Stimulated activated CD8-positive, alpha-beta memory T cell treated with anti-CD3 and anti-CD28 coated beads, Interleukin-7, amount 100 ng/mL, for 24 hours (primary cell): ENCODE results near the gene RELT.

Source experiments
- DNase-seq: peaks from one replicate; pipeline ENCODE4 v3.0.0-alpha.2; 2020; ENCODE audit warnings: low read depth

RELT gene

GRCh38 chr11:73376160-73376802 lies at the start of gene RELT:
TSS of gene RELT (plus strand) at chr11:73376399. CDS start at chr11:73389137, 12,738 bp downstream.
- DNase-seq: peak; percentile 93

- no peak for DNase-seq
These were observed 49.0 kb upstream of the RELT start for GRCh38 chr11:73326929-73327811.

GRCh38 chr11:73327812-73328364 lies 48.3 kb upstream of the RELT start:
- no peak for DNase-seq

GRCh38 chr11:73330569-73331093 lies 45.6 kb upstream of the RELT start:
- no peak for DNase-seq

GRCh38 chr11:73331138-73331916 lies 44.9 kb upstream of the RELT start:
- no peak for DNase-seq

- DNase-seq: no peak
These were observed 43.0 kb upstream of the RELT start for GRCh38 chr11:73333173-73333572.

- DNase-seq: no peak
These were observed 42.4 kb upstream of the RELT start for GRCh38 chr11:73333640-73334383.

GRCh38 chr11:73334384-73335203 lies 41.6 kb upstream of the RELT start:
- no peak for DNase-seq

GRCh38 chr11:73335204-73335923 lies 40.8 kb upstream of the RELT start:
- peak; percentile 77 for DNase-seq

- DNase-seq: no peak
These were observed 38.4 kb upstream of the RELT start for GRCh38 chr11:73337846-73338245.

GRCh38 chr11:73338279-73338678 lies 37.9 kb upstream of the RELT start:
- DNase-seq: no peak

GRCh38 chr11:73340164-73340563 lies 36.0 kb upstream of the RELT start:
- no peak for DNase-seq

GRCh38 chr11:73342633-73343032 lies 33.6 kb upstream of the RELT start:
- no peak for DNase-seq

- no peak for DNase-seq
These were observed 32.9 kb upstream of the RELT start for GRCh38 chr11:73343076-73343873.

GRCh38 chr11:73344191-73344607 lies 32.0 kb upstream of the RELT start:
- DNase-seq: no peak

GRCh38 chr11:73345481-73346160 lies 30.6 kb upstream of the RELT start:
- DNase-seq: no peak

GRCh38 chr11:73346186-73346935 lies 29.8 kb upstream of the RELT start:
- no peak for DNase-seq

- no peak for DNase-seq
These were observed 29.1 kb upstream of the RELT start for GRCh38 chr11:73347067-73347466.
